Hepatocyte (in vitro differentiated cells): ENCODE measurements around the gene PTCD2.

ENCODE experiments used
- EZH2 ChIP-seq: fragments of 200-600 bp; sonication (generic); IDR thresholded peaks from 2 replicates; pipeline ENCODE4 v1.6.1; 2016; ENCODE audit warnings: antibody characterized with exemption, mild to moderate bottlenecking, borderline replicate concordance
- EZH2phosphoT487 ChIP-seq: fragments of 200-600 bp; sonication (generic); IDR thresholded peaks from one replicate; pipeline ENCODE4 v1.6.1; 2018; ENCODE audit warnings: antibody characterized with exemption, mild to moderate bottlenecking, low read depth, moderate library complexity; ENCODE audit not compliant: unreplicated experiment, severe bottlenecking
- TF ChIP-seq, protein P1 (sequence below): fragments of 200-600 bp; sonication (generic); IDR thresholded peaks from 2 replicates; pipeline ENCODE4 v1.5.1; 2016; ENCODE audit warnings: antibody characterized with exemption, mild to moderate bottlenecking; ENCODE audit not compliant: poor library complexity

DNA sequence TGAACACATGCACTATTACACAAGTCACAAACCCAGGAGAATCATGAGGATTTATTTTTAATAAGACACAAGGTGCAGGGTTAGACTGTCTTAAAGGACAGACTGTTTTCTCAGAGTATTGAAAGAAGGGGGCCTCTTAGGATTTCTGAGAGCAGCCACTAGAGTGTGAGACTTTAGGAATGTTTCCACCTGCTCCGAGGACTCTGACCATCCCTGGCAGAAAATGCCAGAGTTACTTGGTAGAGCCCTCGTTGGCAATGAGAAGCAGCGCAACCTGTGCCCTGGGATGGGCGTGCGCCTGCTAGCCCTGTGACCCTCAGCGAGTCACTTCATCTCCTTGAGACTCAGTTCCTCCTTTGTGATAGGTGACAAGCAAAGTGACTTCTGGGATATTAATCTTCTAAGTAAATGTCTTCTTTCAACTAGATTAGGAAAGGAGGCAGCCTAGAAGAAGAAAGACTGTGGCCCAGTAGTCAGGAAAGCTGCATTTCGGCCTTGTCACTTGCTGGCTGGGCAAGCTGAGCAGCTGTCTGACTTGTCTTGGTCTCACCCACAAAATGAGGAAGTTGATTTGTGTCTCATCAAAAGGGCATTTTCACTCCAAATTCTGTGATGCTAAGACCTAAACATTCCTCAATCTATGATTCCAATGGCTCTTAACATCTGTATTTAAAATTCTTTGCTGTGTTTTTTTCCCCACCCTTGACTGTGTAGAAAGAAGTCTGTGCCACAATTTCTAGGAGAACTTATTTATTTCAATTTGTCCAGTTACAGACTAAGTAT lies 60.5 kb downstream of the PTCD2 start:
- TF ChIP-seq EZH2phosphoT487, result no peak
- TF ChIP-seq, protein P1, sequence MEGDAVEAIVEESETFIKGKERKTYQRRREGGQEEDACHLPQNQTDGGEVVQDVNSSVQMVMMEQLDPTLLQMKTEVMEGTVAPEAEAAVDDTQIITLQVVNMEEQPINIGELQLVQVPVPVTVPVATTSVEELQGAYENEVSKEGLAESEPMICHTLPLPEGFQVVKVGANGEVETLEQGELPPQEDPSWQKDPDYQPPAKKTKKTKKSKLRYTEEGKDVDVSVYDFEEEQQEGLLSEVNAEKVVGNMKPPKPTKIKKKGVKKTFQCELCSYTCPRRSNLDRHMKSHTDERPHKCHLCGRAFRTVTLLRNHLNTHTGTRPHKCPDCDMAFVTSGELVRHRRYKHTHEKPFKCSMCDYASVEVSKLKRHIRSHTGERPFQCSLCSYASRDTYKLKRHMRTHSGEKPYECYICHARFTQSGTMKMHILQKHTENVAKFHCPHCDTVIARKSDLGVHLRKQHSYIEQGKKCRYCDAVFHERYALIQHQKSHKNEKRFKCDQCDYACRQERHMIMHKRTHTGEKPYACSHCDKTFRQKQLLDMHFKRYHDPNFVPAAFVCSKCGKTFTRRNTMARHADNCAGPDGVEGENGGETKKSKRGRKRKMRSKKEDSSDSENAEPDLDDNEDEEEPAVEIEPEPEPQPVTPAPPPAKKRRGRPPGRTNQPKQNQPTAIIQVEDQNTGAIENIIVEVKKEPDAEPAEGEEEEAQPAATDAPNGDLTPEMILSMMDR, result no peak
- no peak for TF ChIP-seq EZH2
